NCI-H526 treated with DMSO at 0.1 percent for 48 hours (cell line): ENCODE data around the gene CDR2L.
"Not testable (repeated sequence)": the region's sequence is repeated elsewhere in the genome, so short reads cannot be mapped to it uniquely, and the experiment has no call there.

Source experiments
- DNase-seq: peaks from one replicate; lab custom pipeline; 2025; lab: John Stamatoyannopoulos, UW

CDR2L gene

GRCh38 chr17:74981979-74982662, 5.3 kb upstream of the CDR2L start:
- DNase-seq, result peak; percentile 39

DNA sequence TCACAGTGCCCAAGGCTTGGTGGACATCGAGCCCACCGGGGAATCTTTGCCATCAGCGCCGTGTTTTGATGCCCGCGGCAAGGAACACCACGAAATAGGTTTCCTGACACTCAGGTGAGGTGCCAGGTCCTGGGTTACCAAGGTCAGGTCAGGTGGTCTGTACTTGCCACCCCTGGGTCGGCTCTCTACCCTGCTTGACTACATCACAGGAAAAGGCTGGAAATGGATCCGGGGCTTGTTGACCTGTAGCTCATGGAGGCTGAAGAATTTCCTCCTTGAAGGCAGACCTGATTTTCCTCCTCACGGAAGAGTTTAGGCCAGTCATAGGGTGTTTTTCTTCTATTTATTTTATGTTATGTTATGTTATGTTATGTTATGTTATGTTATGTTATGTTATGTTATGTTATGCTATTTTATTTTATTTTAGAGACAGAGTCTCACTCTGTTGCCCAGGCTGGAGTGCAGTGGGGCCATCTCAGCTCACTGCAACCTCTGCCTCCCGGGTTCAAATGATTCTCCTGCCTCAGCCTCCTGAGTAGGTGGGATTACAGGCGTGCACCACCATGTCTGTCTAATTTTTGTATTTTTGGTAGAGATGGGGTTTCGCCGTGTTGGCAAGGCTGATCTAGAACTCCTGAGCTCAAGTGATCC, 4.6 kb upstream of the CDR2L start:
- peak; percentile 37 for DNase-seq

DNA sequence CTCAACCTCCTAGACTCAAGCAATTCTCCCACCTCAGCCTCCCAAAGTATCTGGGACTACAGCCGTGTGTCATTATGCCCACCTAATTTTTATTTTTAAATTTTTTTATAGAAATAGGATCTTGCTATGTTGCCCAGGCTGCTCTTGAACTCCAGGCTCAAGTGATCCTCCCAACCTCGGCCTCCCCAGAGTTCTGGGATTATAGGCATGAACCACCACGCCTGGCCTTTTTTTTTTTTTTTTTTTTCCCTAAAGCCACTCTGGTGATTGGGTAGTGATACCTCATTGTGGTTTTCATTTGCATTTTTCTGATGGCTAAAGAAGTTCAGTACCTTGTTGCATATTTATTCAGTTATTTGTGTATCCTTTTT, 1.2 kb upstream of the CDR2L start:
- DNase-seq, result no peak

GRCh38 chr17:74987909-74988711, 678 bp downstream of the CDR2L start:
- DNase-seq, result peak; percentile 32

GRCh38 chr17:74990581-74991105, 3.2 kb downstream of the CDR2L start:
- no peak for DNase-seq

- DNase-seq, result no peak
Measured at GRCh38 chr17:74992223-74992622, 4.8 kb downstream of the CDR2L start.

DNA sequence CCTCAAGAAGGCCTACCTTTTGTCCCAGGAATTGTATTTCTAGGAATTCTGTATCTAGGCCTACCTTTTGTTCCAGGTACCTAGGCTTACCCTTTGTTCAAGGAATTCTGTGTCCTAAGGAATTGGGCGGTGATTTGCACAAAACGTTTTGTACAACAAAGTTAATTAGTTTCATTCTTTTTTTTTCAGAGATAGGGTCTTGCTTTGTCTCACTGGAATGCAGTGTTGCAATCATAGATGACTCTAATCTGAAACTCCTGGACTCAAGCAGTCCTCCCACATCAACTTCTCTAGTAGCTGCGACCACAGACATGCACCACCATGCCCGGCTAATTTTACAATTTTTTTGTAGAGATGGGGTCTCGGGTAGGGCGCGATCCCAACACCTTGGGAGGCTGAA, 7.0 kb downstream of the CDR2L start:
- no peak for DNase-seq

DNA sequence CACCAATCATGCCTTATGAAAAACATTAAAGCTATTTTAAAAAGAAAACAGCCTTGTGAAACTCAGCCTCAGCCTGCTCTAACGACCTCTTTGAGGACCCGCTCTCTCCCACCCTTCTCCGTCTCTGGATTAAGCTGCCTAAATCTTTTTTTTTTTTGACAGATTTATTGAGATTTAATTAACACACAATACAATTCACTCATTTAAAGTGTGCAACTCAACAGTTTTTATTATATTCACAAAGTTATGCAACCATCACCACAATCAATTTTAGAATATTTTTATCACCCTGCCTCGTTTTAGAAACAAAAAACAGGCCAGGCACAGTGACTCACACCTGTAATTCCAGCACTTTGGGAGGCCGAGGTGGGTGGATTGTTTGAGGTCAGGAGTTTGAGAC, 8.4 kb downstream of the CDR2L start:
- DNase-seq, result no peak

- DNase-seq, result no peak
Measured at GRCh38 chr17:74998783-74999182, 11.4 kb downstream of the CDR2L start.

- DNase-seq, result no peak
Measured at GRCh38 chr17:74999523-74999922, 12.1 kb downstream of the CDR2L start.

DNA sequence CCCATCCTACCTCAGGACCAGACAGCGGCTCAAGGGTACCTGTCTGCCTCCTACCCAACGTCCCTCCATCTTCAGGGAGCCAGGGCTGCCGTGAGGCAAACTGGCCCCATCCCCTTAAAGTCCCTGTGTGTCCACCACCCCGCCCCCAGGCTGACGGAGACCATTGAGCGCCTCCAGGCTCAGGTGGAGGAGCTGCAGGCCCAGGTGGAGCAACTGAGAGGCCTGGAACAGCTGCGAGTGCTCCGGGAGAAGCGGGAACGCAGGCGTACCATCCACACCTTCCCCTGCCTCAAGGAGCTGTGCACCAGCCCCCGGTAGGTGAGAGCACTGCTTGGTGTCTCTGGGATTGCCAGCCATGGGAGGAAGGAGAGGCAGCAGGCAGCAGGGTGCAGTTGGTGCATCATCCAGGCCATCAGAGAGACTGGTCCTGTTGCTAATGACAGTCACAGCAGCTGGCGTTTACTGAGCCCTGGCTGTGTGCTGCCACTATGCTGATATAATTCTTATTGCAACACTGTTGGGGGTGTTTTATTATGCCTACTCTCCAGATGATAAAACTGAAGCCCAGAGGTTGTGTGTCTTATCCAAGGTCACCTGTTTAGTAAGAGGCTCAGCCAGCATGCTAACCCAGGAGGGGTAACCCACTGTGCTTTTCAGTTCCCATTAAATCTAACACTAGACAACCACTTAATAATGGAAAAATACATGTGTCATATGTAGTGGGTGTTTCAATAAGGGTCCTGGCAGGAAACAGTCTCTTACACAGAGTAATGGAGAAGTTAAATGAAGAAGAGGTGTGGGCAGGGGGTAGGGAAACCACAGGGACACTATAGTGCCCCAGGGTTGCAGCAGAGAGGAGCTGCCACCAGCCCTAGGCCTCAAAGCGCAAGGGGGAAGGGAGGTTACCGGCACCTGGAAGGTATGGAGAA, 14.7 kb downstream of the CDR2L start:
- DNase-seq, result no peak

GRCh38 chr17:75003070-75003956, 15.9 kb downstream of the CDR2L start:
- DNase-seq, result no peak

GRCh38 chr17:75003957-75004355, 16.5 kb downstream of the CDR2L start:
- DNase-seq, result no peak

- no peak for DNase-seq
Measured at GRCh38 chr17:75004371-75004770, 16.9 kb downstream of the CDR2L start.

- no peak for DNase-seq
Measured at GRCh38 chr17:75005291-75005690, 17.9 kb downstream of the CDR2L start.

- not testable (repeated sequence) for DNase-seq
Measured at GRCh38 chr17:75006084-75006483, 18.7 kb downstream of the CDR2L start.

- DNase-seq, result no peak
Measured at GRCh38 chr17:75006653-75007052, 19.2 kb downstream of the CDR2L start.

DNA sequence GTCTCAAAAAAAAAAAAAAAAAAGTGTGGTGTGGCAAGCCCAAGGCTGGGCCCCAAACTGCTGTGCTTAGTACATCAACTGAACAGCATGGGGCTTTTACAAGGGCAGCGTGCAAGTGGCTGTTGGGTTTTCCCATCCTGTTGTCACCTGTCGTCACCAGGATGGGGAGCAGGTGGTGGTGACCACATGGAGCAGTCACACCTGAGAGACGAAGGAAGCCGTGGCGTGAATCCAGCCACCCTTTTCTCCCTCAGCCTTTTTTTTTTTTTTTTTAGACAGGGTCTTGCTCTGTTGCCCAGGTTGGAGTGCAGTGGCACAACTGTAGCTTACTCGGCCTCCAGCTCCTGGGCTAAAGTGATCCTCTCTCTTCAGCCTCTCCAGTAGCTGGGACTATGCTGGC, 20.9 kb downstream of the CDR2L start:
- DNase-seq, result no peak

GRCh38 chr17:75009139-75009724, 21.8 kb downstream of the CDR2L start:
- no peak for DNase-seq

- DNase-seq, result no peak
Measured at GRCh38 chr17:75010683-75011400, 23.4 kb downstream of the CDR2L start.
